Kasumi-1 (cell line): Measurements from ENCODE around the gene SLC22A31.

Experiments
- DNase-seq, 2 experiments: peaks; one replicate each; lab custom pipeline; 2025; lab: John Stamatoyannopoulos, UW

The SLC22A31 gene

GRCh38 chr16:89149386-89149785, 51.0 kb downstream of the SLC22A31 start:
- no peak for DNase-seq

GRCh38 chr16:89147085-89147817, 53.1 kb downstream of the SLC22A31 start:
- DNase-seq, result no peak

GRCh38 chr16:89146211-89147005, 53.9 kb downstream of the SLC22A31 start:
- no peak for DNase-seq
